NCI-H748 treated with DMSO at 0.1 percent for 48 hours (cell line): ENCODE results near the gene KRT36.

ENCODE experiments used
- DNase-seq: peaks from one replicate; lab custom pipeline; 2025; lab: John Stamatoyannopoulos, UW

Gene KRT36

DNA sequence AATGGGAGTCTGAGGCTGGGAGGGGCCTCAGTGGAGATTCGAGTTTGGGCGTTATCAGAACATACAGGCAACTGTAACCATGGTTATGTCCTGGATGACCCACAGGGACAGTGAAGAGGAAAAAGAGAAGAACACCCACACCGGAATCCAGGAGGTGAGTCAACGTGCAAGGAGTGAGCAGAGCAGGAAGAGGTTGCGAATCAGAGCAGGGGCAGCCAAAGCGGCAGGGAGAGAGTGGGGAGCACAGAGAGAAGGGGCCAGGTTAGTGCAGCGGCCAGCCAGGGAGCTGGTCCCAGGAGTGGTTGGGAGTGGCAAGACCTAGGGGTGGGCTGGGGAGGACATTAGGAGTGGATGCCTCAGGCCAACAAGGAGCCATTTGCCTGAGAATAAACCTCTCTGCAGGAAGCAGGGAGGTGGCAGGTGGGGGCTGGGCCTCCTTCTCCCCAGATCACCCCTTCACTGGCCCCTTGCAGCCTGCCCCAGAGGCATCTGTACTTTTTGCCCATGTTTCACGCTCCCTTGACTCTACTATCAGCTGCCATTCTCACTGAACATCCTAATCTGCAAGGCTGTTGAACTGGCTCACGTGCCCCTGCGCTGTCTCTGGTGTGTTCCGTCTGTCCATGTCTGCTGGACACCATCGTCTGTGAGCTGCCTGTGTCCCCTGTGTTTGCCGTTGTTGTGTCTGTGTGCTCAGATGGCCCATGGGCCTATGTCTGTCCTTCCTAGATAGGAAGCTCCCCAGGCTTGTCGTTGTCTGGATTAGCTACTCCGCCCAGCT lies 10.6 kb upstream of the KRT36 start:
- no peak for DNase-seq

DNA sequence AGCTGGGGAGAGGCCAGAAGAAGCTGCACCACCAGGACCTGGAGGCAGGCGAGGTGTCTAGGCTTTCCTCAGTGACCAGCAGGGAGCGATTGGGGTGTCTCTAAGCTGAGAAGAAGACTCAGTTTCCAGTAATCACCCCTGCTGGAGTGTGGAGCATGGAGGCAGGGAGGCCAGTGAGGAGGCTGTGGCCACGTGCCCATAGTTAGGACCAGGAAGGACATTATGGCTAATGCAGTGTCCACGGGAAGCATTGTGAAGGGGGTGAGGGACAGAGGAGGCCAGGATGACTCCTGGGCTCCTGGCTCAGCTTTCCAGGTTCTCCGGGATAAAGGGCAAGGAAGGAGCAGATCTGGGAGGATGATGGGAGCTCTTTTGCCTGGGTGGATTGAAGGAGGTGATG lies 10.0 kb upstream of the KRT36 start:
- no peak for DNase-seq

DNA sequence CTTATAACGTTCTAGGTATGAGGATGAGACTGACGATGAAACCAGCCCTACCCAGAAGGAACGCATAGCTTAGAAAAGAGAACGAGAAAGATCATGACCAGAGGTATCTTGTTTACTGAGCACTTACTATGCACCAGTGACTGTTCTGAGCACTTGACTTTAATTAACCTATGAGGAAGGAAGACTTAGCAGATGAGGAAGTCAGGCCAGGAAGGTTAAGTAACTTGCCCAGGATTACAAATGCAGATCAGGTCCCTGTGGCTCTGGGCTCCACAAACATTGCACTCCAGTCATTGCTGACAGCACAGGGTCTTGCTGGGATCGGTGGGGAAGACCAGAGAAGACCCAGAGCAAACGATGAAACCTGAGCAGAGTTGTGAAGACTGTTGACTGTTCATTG lies 8.6 kb upstream of the KRT36 start:
- no peak for DNase-seq

DNA sequence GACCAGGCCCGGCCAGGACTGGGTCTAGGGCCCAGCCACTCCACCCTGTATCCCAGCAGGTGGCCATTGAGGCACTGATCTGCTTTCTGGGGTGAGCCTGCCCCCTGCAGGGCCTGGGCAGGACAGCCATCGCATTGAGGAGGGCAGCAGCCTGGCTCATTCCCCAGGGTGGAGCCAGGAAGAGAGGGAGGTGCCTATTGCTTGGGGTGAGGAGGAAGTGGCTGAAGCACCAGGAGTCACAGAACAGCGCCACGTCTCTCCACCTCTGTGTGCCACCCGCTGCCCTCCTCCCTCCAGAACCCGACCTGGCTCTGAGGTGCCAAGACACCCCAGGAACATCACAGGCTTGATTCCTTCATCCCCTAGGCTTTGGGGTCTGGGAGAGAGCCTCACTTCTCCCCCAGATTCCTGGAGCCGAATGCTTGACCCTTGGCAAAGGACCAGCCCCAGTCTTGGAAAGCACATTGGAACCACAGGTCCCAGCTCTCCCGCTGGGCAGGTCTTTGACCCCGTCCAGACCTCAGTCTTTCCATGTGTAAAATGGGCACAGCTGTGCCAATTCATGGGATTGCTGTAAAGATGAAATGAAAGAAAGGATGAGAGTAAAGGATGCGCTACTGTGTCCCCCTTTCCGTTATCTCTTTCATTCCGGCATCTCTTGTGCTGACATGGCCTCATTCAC lies 7.2 kb upstream of the KRT36 start:
- no peak for DNase-seq

DNA sequence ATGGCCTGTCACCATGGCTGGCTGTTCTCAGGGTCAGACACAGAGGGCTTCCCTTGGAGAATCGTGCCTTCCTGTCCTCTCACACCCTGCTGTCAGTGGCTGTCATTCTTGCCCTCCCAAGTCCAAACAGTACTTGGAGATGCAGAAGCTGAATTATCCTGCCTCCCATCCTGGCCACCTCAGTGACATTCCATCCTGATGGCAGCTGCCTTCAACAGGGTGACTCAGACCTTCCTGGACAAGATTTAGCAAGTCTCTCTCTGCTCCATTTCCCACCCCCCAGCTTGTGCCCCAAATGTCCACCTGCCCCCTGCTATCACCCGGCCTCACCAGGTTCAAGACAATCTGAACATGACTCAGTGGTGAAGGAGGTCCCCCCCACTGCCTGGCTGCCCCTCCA lies 4.8 kb upstream of the KRT36 start:
- DNase-seq = no peak

DNA sequence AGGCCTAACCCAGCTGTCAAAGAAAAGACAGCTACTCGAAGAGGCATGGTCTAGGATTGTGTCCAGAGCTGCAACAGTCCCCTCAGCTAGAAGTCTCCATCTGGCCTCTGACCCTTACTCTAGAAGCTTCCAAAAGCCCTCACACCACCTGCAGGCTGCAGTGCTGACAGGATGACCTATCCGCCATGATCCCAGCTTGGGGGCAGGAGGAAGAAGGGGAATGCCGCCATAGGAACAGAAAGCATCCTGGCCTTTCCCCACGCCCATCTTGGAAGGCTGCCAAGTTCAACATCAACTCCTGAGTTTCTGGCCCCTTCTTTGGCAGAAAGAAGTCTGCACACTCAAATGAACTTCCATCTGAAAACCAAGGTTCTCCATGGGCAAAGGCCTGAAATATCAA lies 3.1 kb upstream of the KRT36 start:
- DNase-seq = peak; percentile 69

DNA sequence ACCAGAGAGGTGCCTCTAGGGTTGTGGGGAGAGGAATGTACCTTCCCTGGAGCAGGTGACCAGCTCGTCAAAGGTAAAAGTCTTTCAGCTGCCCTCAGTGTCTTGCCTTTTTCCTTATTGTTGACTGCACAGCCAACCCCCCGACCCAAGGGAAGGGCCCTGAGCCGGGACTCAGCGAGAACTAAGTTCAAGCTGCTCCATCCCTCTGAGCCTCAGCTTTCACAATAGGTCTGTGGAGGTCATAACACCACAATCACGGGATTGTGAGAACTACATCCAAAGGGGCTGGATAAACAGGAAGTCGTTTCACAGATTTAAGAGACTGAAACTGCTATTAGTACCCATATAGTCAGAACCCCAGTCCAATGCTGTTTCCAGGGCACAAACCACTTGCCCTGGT lies 2.6 kb upstream of the KRT36 start:
- no peak for DNase-seq

DNA sequence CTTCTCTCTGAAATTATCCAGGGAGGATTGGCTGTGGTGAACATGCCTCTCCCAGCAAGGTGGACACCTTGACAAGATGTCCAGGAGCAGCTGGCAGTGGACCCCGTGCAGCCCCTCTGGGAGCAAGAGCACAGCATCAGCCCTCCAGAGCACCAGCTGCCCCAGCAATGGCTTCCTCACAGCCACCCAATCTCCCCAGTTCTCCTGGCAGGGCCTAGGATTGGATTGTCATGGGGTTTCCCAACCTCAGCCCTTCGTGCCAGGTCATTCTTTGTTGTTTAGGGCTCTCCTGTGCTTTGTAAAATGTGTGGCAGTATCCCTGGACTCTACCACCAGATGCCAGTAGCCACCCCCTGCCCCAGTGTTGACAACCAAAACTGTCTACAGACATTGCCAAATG lies 1.8 kb upstream of the KRT36 start:
- DNase-seq = no peak

DNA sequence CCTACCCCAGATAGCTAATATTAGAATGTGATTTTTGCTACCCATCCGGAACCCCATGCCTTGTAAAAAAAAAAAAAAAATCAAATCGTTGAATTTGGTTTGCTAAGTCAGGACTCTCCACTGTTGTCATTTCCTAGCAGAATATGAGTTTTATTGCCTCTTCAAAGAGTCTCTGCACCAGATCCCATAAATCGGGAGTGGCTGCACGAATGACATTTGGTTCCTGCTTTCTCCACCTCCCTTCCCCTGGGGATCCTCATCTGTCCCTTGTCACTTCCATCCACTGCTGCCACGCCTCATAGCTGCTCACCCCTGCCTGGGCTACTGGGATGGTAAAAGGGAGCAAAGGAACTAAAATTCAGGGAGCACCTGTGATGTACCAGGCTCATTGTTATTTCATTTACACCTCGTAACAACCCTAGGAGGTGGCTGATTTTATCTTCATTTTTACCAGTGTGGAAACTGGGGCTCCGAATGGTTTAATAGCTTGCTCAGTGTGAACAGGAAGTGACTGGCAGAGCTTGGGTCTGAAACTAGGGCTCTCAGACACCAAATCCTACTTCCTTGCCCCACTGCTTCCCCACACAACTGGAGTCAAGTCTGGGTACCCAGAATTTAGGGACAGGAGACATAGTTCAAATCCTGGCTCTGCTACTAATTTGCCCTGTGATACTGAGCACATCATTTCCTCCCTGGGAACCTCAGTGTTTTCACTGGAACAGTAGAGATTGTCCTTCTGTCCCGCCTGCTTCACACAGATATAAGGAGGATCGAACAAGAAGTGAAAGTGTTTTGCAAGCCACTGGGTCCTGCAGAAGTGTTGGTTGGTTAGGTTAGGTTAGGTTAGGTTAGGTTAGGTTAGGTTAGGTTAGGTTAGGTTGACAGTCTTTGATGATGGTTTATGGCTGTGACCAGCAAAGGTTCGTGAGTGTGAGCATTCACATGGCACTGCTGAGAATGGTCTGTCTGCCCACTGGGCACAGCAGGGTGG lies 585 bp upstream of the KRT36 start:
- DNase-seq = no peak

DNA sequence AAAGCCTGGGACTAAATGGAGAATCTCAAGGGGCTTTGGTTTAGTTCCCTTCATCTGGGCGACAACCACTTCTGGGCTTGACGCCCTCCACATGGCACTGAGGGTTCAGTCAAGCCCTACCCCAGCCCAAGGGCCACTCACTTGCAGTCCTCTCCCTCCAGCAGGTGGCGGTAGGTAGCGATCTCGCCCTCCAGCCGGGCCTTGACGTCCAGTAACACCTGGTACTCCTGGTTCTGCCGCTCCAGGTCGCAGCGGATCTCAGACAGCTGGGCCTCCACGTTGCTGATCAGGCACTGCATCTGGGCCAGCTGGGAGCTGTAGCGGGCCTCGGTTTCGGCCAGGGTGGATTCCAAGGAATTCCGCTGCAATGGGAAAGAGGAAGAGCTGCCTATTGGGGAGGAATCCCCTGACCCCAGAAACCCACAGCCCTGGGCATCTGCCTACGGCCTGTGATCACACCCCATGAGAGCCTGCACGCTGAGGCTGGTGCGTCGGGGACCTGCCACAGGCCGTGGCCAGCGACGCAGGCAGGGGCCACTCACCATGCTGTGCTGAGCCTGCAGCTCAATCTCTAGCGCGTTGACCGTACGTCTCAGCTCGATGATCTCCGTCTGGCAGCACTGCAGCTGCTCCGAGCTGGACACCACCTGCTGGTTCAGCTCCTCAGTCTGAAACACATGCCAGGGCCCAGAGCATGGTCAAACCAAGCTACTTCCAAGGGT lies 2.7 kb downstream of the KRT36 start:
- DNase-seq = no peak

DNA sequence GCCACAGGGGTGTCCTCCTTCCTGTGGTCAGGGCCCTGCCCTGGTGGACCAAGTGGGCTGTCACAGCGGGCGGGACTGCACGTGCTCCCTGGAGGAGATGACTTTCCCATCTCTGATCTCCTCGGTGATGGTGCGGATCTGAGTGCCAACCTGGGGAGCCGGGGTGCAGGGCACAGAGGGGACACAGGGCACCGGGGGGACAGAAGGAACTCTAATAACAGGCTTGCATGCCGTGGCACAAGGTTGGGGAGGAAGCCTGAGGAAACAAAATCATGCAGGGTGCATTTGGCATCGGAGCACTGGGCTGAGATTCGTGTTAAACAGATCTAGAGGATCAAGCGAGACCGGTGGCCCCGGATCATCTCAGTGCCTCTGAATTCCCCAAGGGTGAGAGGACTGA lies 3.4 kb downstream of the KRT36 start:
- DNase-seq = no peak

DNA sequence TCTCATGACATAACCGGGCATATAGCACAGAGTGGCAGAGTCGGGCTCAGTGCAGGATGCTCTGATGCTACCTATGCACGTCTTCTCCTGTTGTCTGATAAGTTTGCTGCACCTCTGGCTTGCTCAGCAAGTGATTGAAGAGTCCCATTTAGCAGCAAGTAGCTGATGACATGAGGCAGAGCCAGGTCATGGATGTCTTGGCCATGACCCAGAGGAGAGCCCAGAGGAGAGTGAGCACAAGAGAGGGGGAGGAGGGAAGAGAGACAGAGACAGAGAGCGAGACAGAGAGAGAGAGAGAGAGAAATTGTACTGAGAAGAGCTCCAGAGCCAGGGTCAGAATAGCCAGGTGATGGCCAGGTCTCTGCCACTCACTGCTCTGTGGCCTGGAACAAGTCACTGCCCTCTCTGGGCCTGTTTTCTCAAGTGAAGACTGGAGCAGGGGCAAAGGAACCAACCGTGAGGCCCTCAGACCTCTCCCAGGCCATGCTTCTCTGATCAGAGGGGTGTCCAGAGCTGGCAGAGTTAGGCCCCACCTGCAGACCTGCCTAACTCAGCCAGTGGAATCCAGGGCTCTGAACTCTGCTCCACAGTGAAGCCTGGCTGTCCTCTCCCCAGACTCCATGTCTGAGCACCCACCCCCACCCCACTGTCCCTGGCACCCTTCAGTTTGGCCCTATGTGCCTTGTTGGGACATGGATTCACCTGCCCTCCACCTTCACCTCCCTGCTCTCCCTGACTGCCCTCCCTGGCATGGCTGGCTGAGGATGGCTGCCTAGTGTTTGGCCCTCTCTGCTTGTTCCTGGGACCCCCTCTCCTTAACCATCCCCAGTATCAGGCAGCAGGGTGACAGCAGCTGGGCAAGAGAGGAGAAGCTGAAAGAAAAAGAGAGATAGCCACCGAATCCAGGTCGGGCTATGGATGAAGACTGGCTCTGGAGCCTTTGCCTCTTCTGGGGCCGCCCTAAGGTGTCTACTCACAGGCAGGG lies 4.5 kb downstream of the KRT36 start:
- DNase-seq = no peak

DNA sequence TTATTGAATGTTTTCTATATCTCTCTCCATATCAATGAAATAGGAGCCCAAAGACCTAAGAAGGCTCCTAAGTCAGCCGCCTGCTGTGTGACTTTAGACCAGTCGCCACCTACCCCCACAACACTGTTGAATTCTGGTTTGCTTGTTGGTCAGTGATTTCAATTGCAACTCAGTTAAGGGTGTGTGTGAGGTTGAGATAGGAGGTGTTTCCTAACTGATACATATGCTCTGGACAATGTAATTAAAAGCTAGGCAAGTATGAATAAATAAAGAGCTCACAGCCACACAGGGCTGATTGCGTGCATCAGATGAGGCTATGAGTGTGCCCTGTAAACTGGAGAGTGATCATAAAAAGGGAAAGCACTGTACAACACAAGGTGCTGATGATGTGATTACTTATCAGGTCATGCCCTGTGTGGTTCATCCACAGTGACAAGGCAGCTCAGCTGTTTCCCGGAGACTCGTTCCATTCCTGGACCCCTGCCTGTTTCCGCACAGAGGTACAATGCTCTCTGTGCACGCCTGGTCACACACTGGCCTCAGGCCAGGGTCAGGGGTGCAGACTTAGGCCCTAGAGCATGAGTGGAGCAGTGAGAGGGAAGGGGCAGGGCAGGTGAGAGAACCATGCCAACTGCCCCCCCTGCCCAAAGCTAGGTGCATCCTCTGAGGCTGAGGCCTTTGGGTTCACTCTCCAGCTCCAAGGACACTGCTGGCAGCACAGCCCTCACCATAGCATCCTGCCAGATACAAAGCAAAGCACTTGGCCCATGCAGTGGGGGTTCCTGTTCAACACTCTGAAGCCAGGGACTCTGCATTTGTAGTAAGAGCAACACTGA lies 5.5 kb downstream of the KRT36 start:
- DNase-seq = no peak

DNA sequence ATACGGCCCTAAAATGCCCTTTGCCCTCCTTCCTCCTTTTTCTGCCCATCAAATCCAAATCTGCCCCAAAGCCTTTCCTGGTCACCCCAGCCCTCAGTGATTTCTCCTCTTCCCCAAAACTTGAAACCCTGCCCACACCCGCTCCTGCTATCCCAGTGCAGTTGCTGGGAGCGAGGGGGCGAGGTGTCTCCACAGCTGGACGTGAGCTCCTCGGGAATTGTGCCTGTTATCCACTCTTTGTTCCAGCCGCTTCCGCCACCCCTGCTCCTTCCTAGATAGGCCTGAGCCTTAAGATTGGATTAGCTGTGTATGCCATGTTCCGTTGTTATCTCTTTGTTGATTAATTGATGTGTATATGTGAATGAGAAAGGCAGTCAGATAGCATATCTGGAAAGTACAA lies 6.2 kb downstream of the KRT36 start:
- no peak for DNase-seq

DNA sequence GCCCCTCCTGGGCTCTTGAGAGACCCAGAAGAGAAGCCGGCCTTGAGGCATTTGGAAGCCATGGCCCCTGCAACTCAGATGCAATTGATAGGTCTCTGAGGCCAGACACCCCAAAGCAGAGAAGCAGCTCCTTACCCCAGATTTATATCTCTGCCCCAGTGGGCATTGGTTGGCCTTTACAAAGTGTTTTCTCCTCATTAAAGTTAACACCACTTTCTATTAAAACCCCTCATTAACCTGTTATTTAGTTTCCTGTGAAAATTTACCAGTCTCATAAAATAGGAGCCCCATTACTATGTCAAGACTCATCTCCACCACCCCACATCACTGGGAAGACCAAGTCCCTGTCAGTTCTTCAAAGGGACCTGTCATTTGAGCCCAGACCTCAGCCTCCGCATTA lies 8.7 kb downstream of the KRT36 start, which contains the start of gene KRT35:
KRT35 (minus strand) TSS at position 116 of the 400 bp plus-strand sequence; CDS start at position 62, 54 bp downstream.
- no peak for DNase-seq

DNA sequence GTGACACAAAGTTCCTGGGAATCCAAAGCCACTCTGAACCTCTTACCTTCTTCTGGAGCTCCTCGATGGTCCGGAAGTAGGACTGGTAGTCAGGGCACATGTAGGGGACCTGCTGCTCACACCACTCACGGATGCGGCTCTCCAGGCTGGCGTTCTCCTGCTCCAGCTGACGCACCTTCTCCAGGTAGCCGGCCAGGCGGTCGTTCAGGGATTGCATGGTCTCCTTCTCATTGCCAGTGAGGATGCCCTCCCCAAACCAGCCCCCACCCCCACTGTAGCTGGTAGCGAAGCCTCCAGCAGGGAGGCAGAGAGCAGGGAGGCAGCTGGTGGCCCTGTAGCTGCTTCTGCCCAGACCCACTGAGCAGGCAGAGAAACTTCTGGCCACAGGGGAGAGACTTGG lies 9.1 kb downstream of the KRT36 start:
- no peak for DNase-seq

DNA sequence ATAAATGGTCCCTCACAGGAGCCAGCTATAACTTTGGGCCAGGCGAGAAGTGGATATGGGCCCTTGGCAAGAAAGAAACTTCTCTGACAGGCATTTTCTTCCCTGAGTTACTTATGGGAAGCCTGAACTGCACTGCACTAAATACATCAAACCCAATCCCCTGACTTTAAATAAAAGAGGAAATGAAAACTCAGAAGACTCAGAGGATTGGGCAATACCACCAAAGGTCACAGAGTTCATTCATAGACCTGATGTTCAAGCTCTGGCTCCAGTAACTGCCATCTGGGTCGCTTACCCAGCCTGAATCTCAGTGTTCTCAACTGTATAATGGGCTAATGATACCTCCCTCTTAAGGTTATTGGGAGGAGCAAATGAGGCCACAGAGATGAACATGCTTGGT lies 9.6 kb downstream of the KRT36 start:
- DNase-seq = no peak

DNA sequence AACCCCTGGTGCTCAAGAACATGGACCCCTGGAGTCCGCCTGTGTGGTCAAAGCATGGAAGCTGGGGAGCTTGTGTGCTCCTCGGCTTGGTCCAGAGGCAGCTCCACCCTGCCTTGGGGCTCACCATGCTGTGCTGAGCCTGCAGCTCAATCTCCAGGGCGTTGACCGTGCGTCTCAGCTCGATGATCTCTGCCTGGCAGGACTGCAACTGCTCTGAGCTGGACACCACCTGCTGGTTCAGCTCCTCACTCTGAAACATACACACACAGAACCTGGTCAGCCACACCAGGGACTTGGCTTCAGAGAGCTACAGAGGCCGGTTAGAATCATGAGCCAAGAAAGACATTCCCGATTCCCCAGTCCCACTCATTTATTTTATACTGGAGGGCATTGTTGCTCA lies 11.5 kb downstream of the KRT36 start:
- no peak for DNase-seq
